GM10248 (cell line): ENCODE results near the gene PRKCZ.

Source experiments
- CTCF ChIA-PET: fragments of 300-600 bp; sonication (Branson Sonifier 250); formaldehyde crosslinking; extraction: SDS; loops from one replicate; lab custom pipeline; 2021; ENCODE audit warnings: antibody characterized with exemption; lab: Yijun Ruan, JAX
- POLR2A ChIA-PET: fragments of 350-650 bp; sonication (Branson Sonifier 250); formaldehyde crosslinking; extraction: SDS; loops from one replicate; lab custom pipeline; 2020; ENCODE audit warnings: antibody characterized with exemption; lab: Yijun Ruan, JAX
- DNase-seq: peaks from one replicate; pipeline ENCODE4 v3.0.0; 2012; ENCODE audit errors: extremely low spot score
- CTCF ChIP-seq: IDR thresholded peaks from 2 replicates; pipeline ENCODE4 v1.5.1; 2012; ENCODE audit warnings: mild to moderate bottlenecking, low read depth; ENCODE audit errors: extremely low read depth, missing control alignments, control extremely low read depth

The PRKCZ gene

GRCh38 chr1:2024887-2025286, 25.3 kb upstream of the PRKCZ start:
- TF ChIP-seq CTCF = no peak
- CTCF ChIA-PET = no interaction called here
- POLR2A ChIA-PET = no interaction called here
- DNase-seq = no peak

GRCh38 chr1:2025491-2025981, 24.7 kb upstream of the PRKCZ start:
- ChIA-PET POLR2A (no interaction called here), CTCF (interaction anchor here (2.5 kb wide), 1 partner anchor 19 kb away, joined by 7 read pairs; no protein-coding TSS in a partner anchor)
- TF ChIP-seq CTCF = no peak
- DNase-seq = no peak

GRCh38 chr1:2027961-2028583, 22.1 kb upstream of the PRKCZ start:
- no peak for DNase-seq
- POLR2A ChIA-PET = no interaction called here
- CTCF ChIA-PET = interaction anchor here (1.1 to 1.7 kb wide), 2 partner anchors 13 to 16 kb away, joined by 4 to 7 read pairs; no protein-coding TSS in a partner anchor
- no peak for TF ChIP-seq CTCF

- CTCF ChIA-PET = interaction anchor here (1.7 kb wide), 1 partner anchor 15 kb away, joined by 7 read pairs; no protein-coding TSS in a partner anchor
- no peak for DNase-seq
- POLR2A ChIA-PET = no interaction called here
- no peak for TF ChIP-seq CTCF
These were observed 21.2 kb upstream of the PRKCZ start for GRCh38 chr1:2028870-2029560.

- ChIA-PET POLR2A (no interaction called here), CTCF (interaction anchor here (1.7 kb wide), 1 partner anchor 15 kb away, joined by 7 read pairs; no protein-coding TSS in a partner anchor)
- no peak for TF ChIP-seq CTCF
- no peak for DNase-seq
These were observed 20.6 kb upstream of the PRKCZ start for GRCh38 chr1:2029561-2029960.

GRCh38 chr1:2030076-2030871, 19.9 kb upstream of the PRKCZ start:
- ChIA-PET POLR2A (no interaction called here), CTCF (interaction anchor here (0.9 to 2.1 kb wide), 2 partner anchors 11 to 15 kb away, joined by 3 to 8 read pairs; no protein-coding TSS in a partner anchor)
- no peak for TF ChIP-seq CTCF
- no peak for DNase-seq
